Activated CD4-positive, alpha-beta T cell treated with anti-CD3 and anti-CD28 coated beads for 36 hours (primary cell): ENCODE data around the gene ADARB2. TPM values are rescaled to one million over a fixed set of nuclear protein-coding genes. Genes with fewer than 3 reads are reported as not detected.

Source experiments
- ATAC-seq: fragments of 200-7000 bp; cut with Tn5 transposase; one replicate; pipeline ENCODE4 v1.10.0; 2021; ENCODE audit warnings: mild to moderate bottlenecking, moderate library complexity
- CTCF ChIA-PET: fragments of 350-600 bp; sonication (Branson Sonifier 250); formaldehyde crosslinking; loops from one replicate; lab custom pipeline; 2021; ENCODE audit warnings: antibody characterized with exemption; lab: Charles Lee
- POLR2A ChIA-PET: fragments of 350-600 bp; sonication (Branson Sonifier 250); formaldehyde crosslinking; loops from one replicate; lab custom pipeline; 2021; ENCODE audit warnings: antibody characterized with exemption, inconsistent platforms; lab: Charles Lee
- DNase-seq: peaks from one replicate; pipeline ENCODE4 v3.0.0-alpha.2; 2020
- H3K27ac Mint-ChIP-seq: one replicate; pipeline ENCODE4 v1.8.0; 2021; ENCODE audit warnings: mixed read lengths
- H3K27me3 Mint-ChIP-seq: one replicate; pipeline ENCODE4 v1.8.0; 2021; ENCODE audit warnings: mixed read lengths
- H3K36me3 Mint-ChIP-seq: one replicate; pipeline ENCODE4 v1.8.0; 2021; ENCODE audit warnings: low read depth, mixed read lengths
- H3K4me1 Mint-ChIP-seq: one replicate; pipeline ENCODE4 v1.8.0; 2021; ENCODE audit warnings: mixed read lengths
- H3K4me3 Mint-ChIP-seq: one replicate; pipeline ENCODE4 v1.8.0; 2021; ENCODE audit warnings: mild to moderate bottlenecking, moderate library complexity, mixed read lengths
- H3K9me3 Mint-ChIP-seq: one replicate; pipeline ENCODE4 v1.8.0; 2021; ENCODE audit warnings: low read depth, mixed read lengths
- intact Hi-C, 2 experiments: fragments of 100-400 bp; cut with DNase I in 1 of 2; cut with micrococcal nuclease in 1 of 2; formaldehyde crosslinking; loops; one replicate each; pipeline versions ENCODE4 v1.14.2 to v1.15.1; 2022 to 2024; cut with DNase I, micrococcal nuclease
- total RNA-seq, 2 experiments: library from RNA; stranded (reverse); gene quantifications; one replicate each; pipeline ENCODE4 v1.2.3, GENCODE V29; 2021

ADARB2 gene
- total RNA-seq, 2 experiments from 2014 or later: not detected

- no peak for DNase-seq
- no peak overlapping the region for H3K27ac Mint-ChIP-seq
- CTCF ChIA-PET: no interaction called here
- H3K9me3 Mint-ChIP-seq: no peaks in the 10 kb centered on the region
- H3K36me3 Mint-ChIP-seq: no peaks in the 10 kb centered on the region
- H3K27me3 Mint-ChIP-seq: peaks cover 5% of the 10 kb centered on the region
- no peak for ATAC-seq
- POLR2A ChIA-PET: no interaction called here
- H3K4me1 Mint-ChIP-seq: no peaks in the 10 kb centered on the region
- H3K4me3 Mint-ChIP-seq: no peak overlapping the region
- intact Hi-C loops: no loop called here
These were observed 202.5 kb downstream of the ADARB2 start for GRCh38 chr10:1534820-1535219.

DNA sequence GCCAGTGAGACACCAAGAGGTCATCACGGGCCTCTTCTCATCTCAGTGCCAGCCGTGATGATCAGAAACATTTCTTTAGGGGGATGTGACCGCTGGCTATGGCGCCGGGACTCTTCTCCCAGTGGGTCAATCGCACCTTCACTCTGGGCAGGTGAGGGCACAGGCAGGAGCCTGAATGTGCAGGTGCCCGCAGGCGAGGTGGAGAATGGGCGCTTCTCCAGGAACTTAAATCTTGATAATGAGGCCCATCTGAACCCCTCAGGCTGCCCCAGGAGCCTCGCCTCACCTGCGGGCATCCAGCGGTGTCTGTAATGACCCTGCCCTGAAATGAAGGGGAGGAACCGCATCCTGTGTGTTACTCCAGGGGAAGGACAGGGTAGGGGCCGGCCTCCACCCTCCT lies 204.7 kb downstream of the ADARB2 start:
- H3K27ac Mint-ChIP-seq: no peak overlapping the region
- CTCF ChIA-PET: no interaction called here
- intact Hi-C loops: no loop called here
- H3K27me3 Mint-ChIP-seq: peaks cover 10% of the 10 kb centered on the region
- ATAC-seq (no peak), DNase-seq (no peak)
- no peak overlapping the region for H3K4me3 Mint-ChIP-seq
- no peaks in the 10 kb centered on the region for H3K4me1 Mint-ChIP-seq
- no peaks in the 10 kb centered on the region for H3K9me3 Mint-ChIP-seq
- no peaks in the 10 kb centered on the region for H3K36me3 Mint-ChIP-seq
- POLR2A ChIA-PET: no interaction called here

DNA sequence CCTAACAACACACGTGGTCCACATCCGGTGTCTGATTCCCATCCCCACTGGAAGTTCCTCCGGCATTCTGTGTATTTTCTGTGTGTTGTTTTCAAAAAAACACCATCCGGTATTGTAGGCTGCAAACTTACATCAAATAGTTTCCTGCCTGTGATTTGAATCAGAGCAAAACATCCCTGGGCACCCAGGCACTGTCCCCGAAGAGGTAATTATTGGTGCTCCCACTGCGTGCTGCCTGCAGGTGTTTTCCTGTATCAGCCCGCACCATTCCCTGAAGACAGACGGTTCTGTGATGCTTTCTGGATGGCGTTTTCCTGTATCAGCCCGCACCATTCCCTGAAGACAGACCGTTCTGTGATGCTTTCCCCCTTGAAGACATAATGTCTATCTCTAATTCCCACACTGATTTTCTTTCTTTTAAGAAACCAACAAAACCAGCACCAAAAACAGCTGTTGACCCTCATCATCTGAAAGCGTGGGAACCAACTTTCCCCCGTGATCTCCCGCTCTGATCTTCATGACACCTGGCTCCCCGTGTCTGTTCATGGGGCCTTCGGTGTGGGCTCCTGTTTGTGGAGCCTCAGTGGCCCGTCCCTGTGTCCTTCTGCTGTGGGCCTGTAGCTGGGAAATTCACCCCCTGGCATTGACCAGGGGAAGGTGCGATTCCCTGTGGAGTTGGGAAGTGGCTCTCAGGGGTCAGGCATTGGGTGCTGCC lies 205.3 kb downstream of the ADARB2 start:
- ChIA-PET CTCF (no interaction called here), POLR2A (no interaction called here)
- no peak overlapping the region for H3K27ac Mint-ChIP-seq
- H3K36me3 Mint-ChIP-seq: no peaks in the 10 kb centered on the region
- no peak for DNase-seq
- H3K4me1 Mint-ChIP-seq: no peaks in the 10 kb centered on the region
- intact Hi-C loops: no loop called here
- no peak for ATAC-seq
- H3K27me3 Mint-ChIP-seq: peaks cover 11% of the 10 kb centered on the region
- no peaks in the 10 kb centered on the region for H3K9me3 Mint-ChIP-seq
- no peak overlapping the region for H3K4me3 Mint-ChIP-seq

GRCh38 chr10:1530871-1531517 lies 206.3 kb downstream of the ADARB2 start:
- Mint-ChIP-seq H3K9me3 (no peaks in the 10 kb centered on the region), H3K27me3 (peaks cover 11% of the 10 kb centered on the region), H3K36me3 (no peaks in the 10 kb centered on the region), H3K27ac (no peak overlapping the region), H3K4me3 (no peak overlapping the region), H3K4me1 (no peaks in the 10 kb centered on the region)
- CTCF ChIA-PET: no interaction called here
- DNase-seq (no peak), ATAC-seq (no peak)
- intact Hi-C loops: no loop called here
- POLR2A ChIA-PET: no interaction called here

DNA sequence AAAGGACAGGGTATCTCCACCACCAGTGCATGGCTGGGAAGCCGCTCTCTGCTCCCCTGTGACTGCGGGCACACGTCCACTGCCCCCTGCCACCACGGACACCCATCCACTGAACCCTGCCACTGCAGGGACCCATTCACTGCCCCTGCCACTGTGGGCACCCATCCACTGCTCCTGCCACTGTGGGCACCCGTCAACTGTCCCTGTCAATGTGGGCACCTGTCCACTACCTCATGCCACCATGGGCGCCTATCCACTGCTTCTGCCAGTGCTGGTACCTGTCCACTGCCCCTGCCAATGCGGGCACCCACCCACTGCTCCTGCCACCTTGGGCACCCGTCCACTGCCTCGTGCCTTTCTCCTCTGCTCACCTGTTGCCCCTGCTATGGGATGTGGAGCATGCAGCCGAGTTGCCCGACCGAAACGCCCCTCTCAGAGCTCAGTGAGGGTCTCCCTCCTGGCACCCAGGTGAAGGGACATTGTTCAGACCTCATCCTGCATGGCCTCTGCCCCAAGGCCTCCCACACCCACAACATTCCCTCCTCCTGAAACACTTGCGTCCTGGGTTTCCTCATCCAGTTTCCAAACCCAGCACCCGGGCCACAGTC lies 207.4 kb downstream of the ADARB2 start:
- peaks cover 16% of the 10 kb centered on the region for H3K27me3 Mint-ChIP-seq
- H3K4me1 Mint-ChIP-seq: no peaks in the 10 kb centered on the region
- no peaks in the 10 kb centered on the region for H3K9me3 Mint-ChIP-seq
- H3K4me3 Mint-ChIP-seq: no peak overlapping the region
- no peak for ATAC-seq
- intact Hi-C loops: no loop called here
- H3K36me3 Mint-ChIP-seq: no peaks in the 10 kb centered on the region
- H3K27ac Mint-ChIP-seq: no peak overlapping the region
- ChIA-PET CTCF (no interaction called here), POLR2A (no interaction called here)
- DNase-seq: no peak

DNA sequence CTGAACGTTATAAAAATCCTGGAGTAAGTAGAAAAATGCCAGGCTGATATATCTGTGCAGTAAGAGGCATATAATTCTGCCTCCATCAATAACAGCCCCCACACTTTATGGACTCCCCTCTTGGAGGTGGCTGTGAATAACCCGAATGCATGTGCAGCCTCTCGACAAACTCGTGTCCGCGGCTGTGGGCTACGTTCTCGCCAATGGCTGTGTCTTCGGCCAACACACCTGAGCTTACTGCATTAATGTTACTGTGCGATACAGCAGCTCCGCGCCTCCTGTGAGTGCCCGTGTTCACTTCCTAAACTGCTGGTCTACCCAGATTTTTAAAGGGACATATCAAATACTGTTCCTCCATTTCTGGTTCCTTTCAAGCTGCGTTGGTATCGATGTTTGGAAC lies 209.4 kb downstream of the ADARB2 start:
- Mint-ChIP-seq H3K27ac (no peak overlapping the region), H3K36me3 (no peaks in the 10 kb centered on the region), H3K4me3 (no peak overlapping the region), H3K4me1 (no peaks in the 10 kb centered on the region), H3K27me3 (peaks cover 16% of the 10 kb centered on the region), H3K9me3 (no peaks in the 10 kb centered on the region)
- DNase-seq: no peak
- POLR2A ChIA-PET: no interaction called here
- no peak for ATAC-seq
- intact Hi-C loops: no loop called here
- CTCF ChIA-PET: no interaction called here

DNA sequence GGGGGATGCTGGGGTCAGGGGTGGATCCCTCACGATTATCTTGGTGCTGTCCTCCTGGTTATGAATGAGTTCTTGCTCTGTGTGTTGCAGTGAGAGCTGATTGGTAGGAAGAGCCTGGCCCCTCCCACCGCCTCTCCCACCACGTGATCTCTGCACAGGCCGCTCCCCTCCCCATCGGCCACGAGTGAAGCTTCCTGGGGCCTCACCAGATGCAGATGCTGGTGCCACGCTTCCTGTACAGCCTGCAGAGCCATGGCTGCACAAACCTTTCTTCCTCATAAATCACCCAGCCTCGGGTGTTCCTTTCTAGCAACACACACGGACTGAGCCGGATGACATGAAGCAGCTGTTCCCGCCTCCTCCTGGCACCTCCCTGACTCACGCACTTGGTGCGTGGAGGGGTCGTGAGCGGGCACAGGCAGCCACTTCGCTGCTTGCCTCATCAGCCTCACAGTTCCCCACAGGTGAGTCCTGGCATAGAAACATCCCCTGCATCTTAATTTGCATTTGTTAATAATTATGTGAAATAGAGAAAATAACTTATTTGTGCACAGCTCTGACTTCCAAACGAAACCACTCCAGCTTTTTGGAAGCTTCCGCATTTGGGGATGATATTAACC lies 210.8 kb downstream of the ADARB2 start:
- ChIA-PET POLR2A (no interaction called here), CTCF (no interaction called here)
- Mint-ChIP-seq H3K27ac (no peak overlapping the region), H3K27me3 (peaks cover 12% of the 10 kb centered on the region), H3K4me3 (no peak overlapping the region), H3K4me1 (no peaks in the 10 kb centered on the region), H3K9me3 (no peaks in the 10 kb centered on the region), H3K36me3 (no peaks in the 10 kb centered on the region)
- DNase-seq (peak; percentile 13), ATAC-seq (no peak)
- intact Hi-C loops: no loop called here

- H3K4me3 Mint-ChIP-seq: no peak overlapping the region
- H3K4me1 Mint-ChIP-seq: no peaks in the 10 kb centered on the region
These were observed 211.8 kb downstream of the ADARB2 start for GRCh38 chr10:1525354-1526162.

DNA sequence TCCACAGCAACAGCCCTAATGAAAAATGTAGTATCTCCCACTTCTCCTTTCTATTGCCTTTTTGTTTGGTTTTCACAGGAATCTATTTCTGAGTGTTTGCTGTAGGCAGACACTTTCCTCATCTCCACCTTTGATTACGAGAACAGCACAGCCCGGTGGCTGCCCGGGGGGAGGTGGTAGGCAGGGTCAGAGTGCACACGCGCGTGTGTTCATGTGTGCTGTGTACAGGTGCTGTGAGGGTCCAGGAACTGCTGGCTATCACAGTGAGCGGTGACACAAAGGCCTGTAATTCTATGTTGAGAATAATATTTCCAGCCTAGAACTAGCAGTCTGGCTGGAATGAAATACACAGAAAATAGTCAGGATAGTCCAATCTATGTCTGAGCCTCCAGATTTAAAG lies 212.8 kb downstream of the ADARB2 start:
- peaks cover 12% of the 10 kb centered on the region for H3K27me3 Mint-ChIP-seq
- ATAC-seq (no peak), DNase-seq (no peak)
- intact Hi-C loops: no loop called here
- CTCF ChIA-PET: no interaction called here
- no peaks in the 10 kb centered on the region for H3K36me3 Mint-ChIP-seq
- H3K27ac Mint-ChIP-seq: no peak overlapping the region
- H3K9me3 Mint-ChIP-seq: no peaks in the 10 kb centered on the region
- H3K4me1 Mint-ChIP-seq: no peaks in the 10 kb centered on the region
- H3K4me3 Mint-ChIP-seq: no peak overlapping the region
- POLR2A ChIA-PET: no interaction called here

More at GRCh38 chr10:1525354-1526162, 211.8 kb downstream of the ADARB2 start:
- Mint-ChIP-seq H3K27me3 (peaks cover 12% of the 10 kb centered on the region), H3K36me3 (no peaks in the 10 kb centered on the region), H3K9me3 (no peaks in the 10 kb centered on the region), H3K27ac (no peak overlapping the region)
- ChIA-PET CTCF (no interaction called here), POLR2A (no interaction called here)
- DNase-seq (no peak), ATAC-seq (no peak)
- intact Hi-C loops: no loop called here

GRCh38 chr10:1523221-1523620 lies 214.1 kb downstream of the ADARB2 start:
- intact Hi-C loops: no loop called here
- Mint-ChIP-seq H3K27ac (no peak overlapping the region), H3K9me3 (no peaks in the 10 kb centered on the region), H3K4me1 (no peaks in the 10 kb centered on the region), H3K4me3 (no peak overlapping the region), H3K36me3 (no peaks in the 10 kb centered on the region), H3K27me3 (peaks cover 6% of the 10 kb centered on the region)
- DNase-seq (no peak), ATAC-seq (no peak)
- ChIA-PET CTCF (no interaction called here), POLR2A (no interaction called here)

- Mint-ChIP-seq H3K36me3 (no peaks in the 10 kb centered on the region), H3K4me3 (no peak overlapping the region), H3K27ac (no peak overlapping the region), H3K27me3 (peaks cover 5% of the 10 kb centered on the region), H3K9me3 (no peaks in the 10 kb centered on the region), H3K4me1 (no peaks in the 10 kb centered on the region)
- POLR2A ChIA-PET: no interaction called here
- DNase-seq (no peak), ATAC-seq (no peak)
- intact Hi-C loops: no loop called here
- CTCF ChIA-PET: no interaction called here
These were observed 215.1 kb downstream of the ADARB2 start for GRCh38 chr10:1522237-1522636.
